NCI-H2196 (cell line): ENCODE measurements around the gene IL22RA1.
A peak's percentile ranks its signal among the peaks of the same experiment; 100 is the strongest.

Source experiments
- DNase-seq: peaks from one replicate; lab custom pipeline; 2025; ENCODE audit not compliant: unreplicated experiment; lab: John Stamatoyannopoulos, UW

The IL22RA1 gene

GRCh38 chr1:24142546-24143534 is at the start of gene IL22RA1:
IL22RA1 (minus strand) TSS chr1:24143140; CDS start chr1:24143082, 58 bp downstream.
- peak; percentile 49 for DNase-seq

- DNase-seq, result no peak
Measured at GRCh38 chr1:24191860-24192259, 48.9 kb upstream of the IL22RA1 start.

GRCh38 chr1:24190983-24191461 is 48.1 kb upstream of the IL22RA1 start:
- DNase-seq, result no peak

GRCh38 chr1:24189528-24189927 is 46.6 kb upstream of the IL22RA1 start:
- no peak for DNase-seq

DNA sequence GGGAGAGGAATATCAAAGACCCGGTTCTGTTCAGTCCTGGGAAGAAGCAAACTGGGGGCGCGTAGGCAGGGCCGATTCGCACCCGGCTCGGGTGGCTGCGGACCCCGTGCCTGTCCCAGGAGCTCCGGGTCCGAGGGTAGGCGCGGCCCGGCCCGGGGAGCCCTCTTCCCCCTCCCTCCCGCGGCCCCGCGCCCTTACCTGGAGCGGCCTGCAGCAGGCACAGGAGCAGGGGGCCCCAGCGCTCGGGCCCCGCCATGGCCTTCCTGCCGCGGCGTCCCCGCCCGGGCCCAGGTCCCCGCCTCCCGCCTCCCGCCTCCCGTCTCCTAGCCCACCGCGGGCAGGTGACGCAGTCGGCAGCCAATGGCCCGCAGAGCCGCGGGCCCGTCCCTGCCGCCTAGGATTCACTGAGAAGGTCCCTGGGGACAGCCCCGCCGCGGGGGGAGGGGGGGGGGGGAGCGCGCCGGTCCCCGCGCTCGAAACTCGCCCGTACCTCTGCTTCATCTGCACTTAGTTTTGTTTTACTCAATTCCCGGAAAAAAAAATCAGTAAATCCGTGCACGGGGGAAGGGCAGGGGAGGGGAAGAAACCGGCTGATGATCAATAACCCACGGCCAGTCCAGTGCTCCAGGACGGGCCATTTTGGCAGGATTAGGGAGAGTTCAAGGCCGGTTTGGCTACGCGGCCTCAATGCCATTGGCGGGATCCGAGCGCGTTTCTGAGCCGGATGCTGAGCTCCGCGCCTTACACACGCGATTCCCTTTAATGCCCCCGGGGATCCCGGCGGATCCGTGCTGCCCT is 44.3 kb upstream of the IL22RA1 start, which contains the start of gene IFNLR1:
Gene IFNLR1 (minus strand): TSS at position 297 of the 798 bp plus-strand sequence. CDS start 41 bp downstream, at position 256.
- DNase-seq, result peak; percentile 76

DNA sequence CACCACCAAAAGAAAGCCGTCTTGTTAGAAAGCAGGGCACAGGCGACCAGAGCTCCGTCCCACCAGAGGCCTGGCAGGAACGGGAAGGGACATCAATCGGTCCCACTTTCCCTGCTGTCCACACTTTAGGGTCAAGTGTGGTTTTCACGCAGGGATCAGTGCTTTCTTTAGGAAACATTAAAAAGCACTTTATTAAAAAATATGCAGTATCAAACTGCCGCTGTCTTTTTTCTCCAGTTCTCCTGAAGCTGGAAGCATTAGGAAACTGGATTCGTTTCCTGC is 43.7 kb upstream of the IL22RA1 start:
- no peak for DNase-seq

DNA sequence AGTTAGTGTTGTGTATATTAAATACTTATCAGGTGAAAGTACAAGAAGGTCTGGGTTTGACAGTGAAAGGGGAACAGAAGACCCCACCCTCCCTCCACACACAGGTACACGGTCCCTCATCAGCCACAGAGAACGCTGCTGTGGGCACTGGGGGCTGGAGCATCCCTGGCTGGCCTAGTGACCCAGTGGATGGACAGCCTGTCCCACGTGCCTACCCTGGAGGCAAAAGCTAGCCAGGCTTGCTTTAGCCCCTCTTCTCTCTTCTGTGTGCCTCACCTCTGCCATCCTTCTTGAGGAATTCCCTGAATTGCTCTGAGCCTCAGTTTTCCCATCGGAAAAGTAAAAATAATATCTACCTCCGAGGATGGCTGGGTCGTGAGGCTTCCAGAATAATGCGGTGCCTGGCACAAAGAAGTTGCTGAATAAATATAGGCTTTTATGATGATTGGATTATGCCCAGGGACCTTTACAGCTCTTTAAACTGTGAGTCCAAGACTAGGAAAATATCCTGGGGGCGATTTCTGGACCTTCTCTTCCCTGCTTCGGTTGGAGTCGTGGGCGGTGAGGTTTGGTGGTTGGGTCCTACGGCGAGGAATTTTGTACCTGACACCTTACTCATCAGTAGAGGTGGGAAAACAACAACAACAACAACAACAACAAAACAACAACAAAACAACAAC is 43.2 kb upstream of the IL22RA1 start:
- no peak for DNase-seq

DNA sequence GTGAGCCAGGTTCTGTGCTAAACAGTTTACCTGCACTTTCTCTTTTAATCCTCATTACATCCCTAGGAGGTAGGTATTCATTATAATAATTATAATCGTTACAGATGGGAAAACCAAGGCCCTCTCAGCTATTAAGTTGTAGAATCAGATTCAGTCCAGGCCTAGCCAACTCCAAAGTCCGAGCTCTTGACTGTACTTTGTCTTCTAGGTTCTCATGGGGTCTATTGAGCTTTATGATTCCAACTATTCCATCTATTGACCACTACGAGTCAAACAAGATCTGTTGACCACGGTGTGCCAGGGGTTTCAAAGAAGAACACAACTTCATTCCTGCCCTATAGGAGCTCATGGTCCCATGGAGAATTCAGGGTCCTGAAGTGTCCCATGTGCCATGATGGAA is 42.1 kb upstream of the IL22RA1 start:
- DNase-seq, result no peak

- no peak for DNase-seq
Measured at GRCh38 chr1:24182061-24182460, 39.1 kb upstream of the IL22RA1 start.

GRCh38 chr1:24181619-24182018 is 38.7 kb upstream of the IL22RA1 start:
- no peak for DNase-seq

DNA sequence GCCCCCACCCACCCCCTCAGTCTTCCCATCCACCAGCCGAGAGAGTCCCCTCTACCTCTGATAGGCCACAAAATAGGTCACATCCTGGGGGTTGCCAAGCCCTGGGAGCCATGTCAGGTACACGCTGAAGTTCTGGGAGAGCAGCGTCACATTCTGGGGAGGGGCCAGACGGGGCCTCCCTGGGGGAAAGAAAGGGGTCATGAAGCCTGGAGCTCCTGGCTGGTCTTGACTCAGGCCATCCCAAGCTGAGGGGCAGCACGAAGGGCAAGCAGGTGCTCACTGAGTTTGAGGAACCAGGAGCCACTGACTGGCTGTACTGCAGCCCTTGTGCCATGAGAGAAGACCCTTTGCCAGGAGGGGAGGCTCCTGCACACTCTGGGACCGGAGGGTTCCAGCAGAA is 37.7 kb upstream of the IL22RA1 start:
- DNase-seq, result no peak

DNA sequence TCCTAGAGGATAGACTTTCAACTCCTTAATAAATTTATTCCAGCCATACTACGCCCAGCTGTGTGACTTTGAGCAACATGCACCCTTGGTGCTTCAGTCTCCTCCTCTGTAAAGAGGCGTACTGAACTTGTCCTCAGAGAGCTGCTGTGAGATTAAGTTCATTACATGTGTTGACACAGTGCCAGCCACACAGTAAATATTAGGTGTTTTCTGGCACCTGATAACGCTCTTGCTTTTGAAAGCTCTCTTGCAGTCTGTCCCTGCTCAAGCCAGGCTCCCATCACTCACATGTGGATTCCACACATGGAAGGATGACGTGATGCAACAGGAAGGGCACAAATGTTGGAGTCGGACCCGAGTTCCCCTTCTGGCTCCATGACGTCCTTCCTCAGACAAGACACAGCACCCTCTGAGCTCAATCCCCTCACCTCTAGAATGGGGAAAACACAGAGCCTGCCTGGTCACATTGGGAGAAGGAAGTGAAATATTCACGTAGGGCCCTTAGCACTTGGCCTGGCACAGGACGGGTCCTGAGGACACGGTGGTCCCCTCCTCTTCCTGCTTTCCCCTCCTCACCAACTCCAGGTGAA is 36.4 kb upstream of the IL22RA1 start:
- no peak for DNase-seq

- DNase-seq, result no peak
Measured at GRCh38 chr1:24178407-24178806, 35.5 kb upstream of the IL22RA1 start.

- DNase-seq, result no peak
Measured at GRCh38 chr1:24177161-24177560, 34.2 kb upstream of the IL22RA1 start.

- no peak for DNase-seq
Measured at GRCh38 chr1:24175033-24175755, 32.3 kb upstream of the IL22RA1 start.

DNA sequence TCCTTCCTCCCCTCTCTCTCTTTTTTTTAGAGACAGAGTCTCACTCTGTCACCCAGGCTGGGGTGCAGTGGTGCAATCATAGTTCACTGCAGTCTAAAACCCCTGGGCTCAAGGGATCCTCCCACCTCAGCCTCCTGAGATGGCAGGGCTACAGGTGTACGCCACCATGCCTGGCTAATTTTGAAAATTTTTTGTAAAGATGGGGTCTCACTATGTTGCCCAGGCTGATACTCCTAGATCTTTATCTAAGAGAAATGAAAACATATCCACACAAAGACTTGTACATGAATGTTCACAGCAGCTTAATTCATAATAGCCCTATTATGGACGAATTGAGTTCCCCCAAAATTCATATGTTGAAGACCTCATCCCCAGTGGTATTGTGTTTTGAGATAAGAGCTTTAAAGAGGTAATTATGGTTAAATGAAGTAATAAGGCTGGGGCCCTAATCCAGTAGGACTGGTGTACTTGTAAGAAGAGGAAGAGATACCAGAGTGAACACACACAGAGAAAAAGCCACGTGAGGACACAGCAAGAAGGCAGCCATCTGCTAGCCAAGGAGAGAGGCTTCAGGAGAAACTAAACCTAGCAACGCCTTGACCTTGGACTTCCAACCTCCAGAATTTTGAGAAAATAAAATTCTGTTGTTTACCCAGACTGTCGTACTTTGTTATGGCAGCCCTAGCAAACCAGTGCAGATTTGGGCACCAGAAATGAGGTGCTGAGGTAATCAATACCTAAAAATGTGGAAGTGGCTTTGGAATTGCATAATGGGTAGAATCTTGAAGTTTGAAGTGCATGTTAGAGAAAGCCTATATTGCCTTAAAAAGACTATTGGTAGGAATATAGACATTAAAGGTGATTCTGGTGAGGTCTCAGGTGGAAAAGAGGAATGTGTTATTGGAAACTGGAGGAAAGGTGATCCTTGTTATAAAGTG is 31.0 kb upstream of the IL22RA1 start:
- DNase-seq, result no peak

- DNase-seq, result no peak
Measured at GRCh38 chr1:24172598-24172997, 29.7 kb upstream of the IL22RA1 start.

DNA sequence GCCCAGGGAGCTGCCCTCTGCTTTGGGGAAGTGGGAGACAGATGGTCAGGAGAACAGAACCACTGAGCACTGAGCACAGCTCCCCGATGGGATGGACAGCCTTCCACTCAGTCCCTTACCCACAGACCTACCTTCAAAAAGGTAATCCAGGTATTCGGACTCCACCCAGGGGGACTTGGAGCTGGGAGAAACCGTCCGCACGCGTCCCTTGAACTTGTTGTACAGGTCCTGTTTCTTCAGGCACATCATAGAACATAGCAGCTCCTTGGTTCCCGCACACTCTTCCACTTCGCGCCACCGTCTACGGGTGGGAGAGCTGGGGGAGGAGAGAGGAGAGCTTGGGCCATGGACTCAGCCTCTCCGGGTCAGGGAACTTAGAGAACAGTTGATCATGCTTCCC is 26.3 kb upstream of the IL22RA1 start:
- DNase-seq, result no peak

GRCh38 chr1:24168245-24168644 is 25.3 kb upstream of the IL22RA1 start:
- DNase-seq, result no peak
